Measurements from ENCODE around the gene PRRT3.
"Not testable (repeated sequence)": the region's sequence is repeated elsewhere in the genome, so short reads cannot be mapped to it uniquely, and the experiment has no call there.

GRCh38 chr3:9895715-9896114 lies 56.5 kb downstream of the PRRT3 start:
- not testable (repeated sequence) for TF ChIP-seq CTCF (IDR thresholded peaks at IDR 0.05; ENCODE audit: low read depth, low read length); EZH2phosphoT487 (IDR thresholded peaks at IDR 0.05; ENCODE audit: low read depth)
